B cell (primary cell): ENCODE results near the gene DLK1. TPM values are rescaled to one million over a fixed set of nuclear protein-coding genes. Genes with fewer than 3 reads are reported as not detected.

Experiments used
- ATAC-seq: fragments of 200-7000 bp; cut with Tn5 transposase; one replicate; pipeline ENCODE4 v1.10.0; 2021; ENCODE audit warnings: low read depth, mild to moderate bottlenecking, moderate number of reproducible peaks, moderate library complexity
- CTCF ChIA-PET: fragments of 350-600 bp; sonication (Branson Sonifier 250); formaldehyde crosslinking; loops from one replicate; lab custom pipeline; 2021; ENCODE audit warnings: antibody characterized with exemption, inconsistent platforms; lab: Charles Lee
- POLR2A ChIA-PET: fragments of 350-600 bp; sonication (Branson Sonifier 250); formaldehyde crosslinking; loops from one replicate; lab custom pipeline; 2021; ENCODE audit warnings: antibody characterized with exemption; lab: Charles Lee
- DNase-seq: peaks from one replicate; pipeline ENCODE4 v3.0.0; 2013
- H2AFZ ChIP-seq: 2 replicates; pipeline ENCODE4 v1.6.1; 2012; ENCODE audit warnings: mild to moderate bottlenecking, low read depth, low read length; ENCODE audit not compliant: insufficient read depth, poor library complexity, severe bottlenecking
- H3K27ac ChIP-seq, 2 donors: 1 replicate in 1 of 2; 2 replicates in 1 of 2; pipeline ENCODE4 v1.5.1; 2012 to 2013; ENCODE audit warnings: low read length in 2 of 2, mild to moderate bottlenecking in 2 of 2, moderate library complexity in 1 of 2
- H3K27me3 ChIP-seq, 4 experiments: fragments of 200-600 bp in 1 of 4; sonication (generic) in 1 of 4; replicated peaks in 1 of 4; 1 replicate in 2 of 4; 2 replicates in 2 of 4; pipeline versions ENCODE4 v1.6.1 to v1.7.0; 2013 to 2016; ENCODE audit warnings: low read length in 3 of 4, mild to moderate bottlenecking in 2 of 4, mixed read lengths in 1 of 4, moderate library complexity in 1 of 4; ENCODE audit not compliant: insufficient read depth in 4 of 4, control insufficient read depth in 3 of 4; ENCODE audit errors: control extremely low read depth in 1 of 4
- H3K36me3 ChIP-seq, 2 experiments: replicated peaks in 1 of 2; 1 replicate in 1 of 2; 2 replicates in 1 of 2; pipeline versions ENCODE4 v1.6.1 to v1.7.1; 2013; ENCODE audit warnings: low read length in 1 of 2; ENCODE audit not compliant: insufficient read depth in 2 of 2, control insufficient read depth in 1 of 2; ENCODE audit errors: control extremely low read depth in 1 of 2, extremely low read depth in 1 of 2
- H3K4me1 ChIP-seq, 2 donors: fragments of 200-600 bp in 1 of 2; sonication (generic) in 1 of 2; 1 replicate in 1 of 2; 2 replicates in 1 of 2; pipeline versions ENCODE4 v1.5.1 to v1.6.1; 2013 to 2017; ENCODE audit warnings: low read length in 2 of 2; ENCODE audit not compliant: control insufficient read depth in 2 of 2, insufficient read depth in 2 of 2
- H3K4me2 ChIP-seq: replicated peaks from 2 replicates; pipeline ENCODE3; 2012; ENCODE audit warnings: mild to moderate bottlenecking, low read depth, low read length; ENCODE audit not compliant: poor library complexity, severe bottlenecking
- H3K4me3 ChIP-seq, 5 experiments: fragments of 200-600 bp in 1 of 5; sonication (generic) in 1 of 5; 1 replicate in 3 of 5; 2 replicates in 2 of 5; pipeline versions ENCODE4 v1.5.1 to v1.7.0; 2011 to 2016; ENCODE audit warnings: low read length in 4 of 5, mild to moderate bottlenecking in 4 of 5, low read depth in 2 of 5, control low read depth in 1 of 5, moderate library complexity in 1 of 5; ENCODE audit not compliant: insufficient read depth in 1 of 5; ENCODE audit errors: control extremely low read depth in 1 of 5, extremely low read depth in 1 of 5
- H3K79me2 ChIP-seq: fragments of 200-600 bp; sonication (generic); one replicate; pipeline ENCODE4 v1.6.0; 2016; ENCODE audit warnings: low read length; ENCODE audit not compliant: control insufficient read depth, insufficient read depth
- H3K9ac ChIP-seq: fragments of 200-600 bp; sonication (generic); 2 replicates; pipeline ENCODE4 v1.6.1; 2017; ENCODE audit warnings: mild to moderate bottlenecking, low read length, moderate library complexity
- H3K9me3 ChIP-seq, 3 donors: one replicate each; pipeline versions ENCODE4 v1.6.1 to v1.7.1; 2013; ENCODE audit warnings: low read length in 2 of 3; ENCODE audit not compliant: control insufficient read depth in 2 of 3, insufficient read depth in 1 of 3; ENCODE audit errors: control extremely low read depth in 1 of 3
- H4K20me1 ChIP-seq: 2 replicates; pipeline ENCODE4 v1.6.0; 2012; ENCODE audit warnings: mild to moderate bottlenecking, low read length; ENCODE audit not compliant: insufficient read depth, control insufficient read depth, poor library complexity, severe bottlenecking
- H3K27ac Mint-ChIP-seq: one replicate; pipeline ENCODE4 v1.8.0; 2021; ENCODE audit warnings: mixed read lengths
- H3K27me3 Mint-ChIP-seq: one replicate; pipeline ENCODE4 v1.8.0; 2021; ENCODE audit warnings: mixed read lengths
- H3K4me1 Mint-ChIP-seq: one replicate; pipeline ENCODE4 v1.8.0; 2021; ENCODE audit warnings: mixed read lengths
- H3K4me3 Mint-ChIP-seq: one replicate; pipeline ENCODE4 v1.8.0; 2021; ENCODE audit warnings: mixed read lengths
- H3K9me3 Mint-ChIP-seq: one replicate; pipeline ENCODE4 v1.8.0; 2022; ENCODE audit warnings: mixed read lengths; ENCODE audit not compliant: insufficient read depth
- CTCF ChIP-seq: fragments of 200-600 bp; IDR thresholded peaks from one replicate; pipeline ENCODE4 v1.8.0; 2022; ENCODE audit warnings: antibody characterized with exemption, mild to moderate bottlenecking
- EZH2 ChIP-seq: IDR thresholded peaks from 2 replicates; pipeline ENCODE4 v1.6.1; 2012; ENCODE audit warnings: borderline replicate concordance, low read depth, mild to moderate bottlenecking, moderate library complexity, low read length; ENCODE audit not compliant: insufficient read depth, poor library complexity, severe bottlenecking
- WGBS: methylation state at CpG from one replicate; pipeline ENCODE4 v1.1.5; 2013; ENCODE audit warnings: missing lambda C conversion rate; ENCODE audit not compliant: insufficient coverage; 5-methylcytosine and 5-hydroxymethylcytosine counted together
- intact Hi-C: fragments of 100-400 bp; cut with micrococcal nuclease; formaldehyde crosslinking; loops from one replicate; pipeline ENCODE4 v1.10.0; 2022
- polyA plus RNA-seq: library from polyadenylated mRNA; depleted of rRNA; stranded (reverse); fragments of >200 nt; gene quantifications from 2 replicates; pipeline ENCODE4 v1.2.3, GENCODE V29; 2012
- total RNA-seq, 2 donors: library from RNA; stranded (reverse); fragments of 120-200 nt in 1 of 2; gene quantifications; 1 replicate in 1 of 2; 2 replicates in 1 of 2; pipeline versions ENCODE4 v1.2.3 to v1.2.4, GENCODE V29; 2013 to 2022

DLK1 gene
- total and polyA plus RNA-seq, 2 donors (not counting 1 experiment from before 2014, with no cell fraction given): not detected

- no peak overlapping the region for H3K4me3 ChIP-seq
- peaks cover 7 to 8% of the 10 kb centered on the region in 2 donors for H3K4me1 ChIP-seq
- ChIA-PET CTCF (interaction anchor here (1.5 kb wide), 1 partner anchor 11 kb away, joined by 4 read pairs; no protein-coding TSS in a partner anchor), POLR2A (no interaction called here)
- Mint-ChIP-seq H3K27me3 (peaks cover 34% of the 10 kb centered on the region), H3K27ac (no peak overlapping the region), H3K4me1 (peaks cover 14% of the 10 kb centered on the region), H3K9me3 (no peaks in the 10 kb centered on the region), H3K4me3 (no peak overlapping the region)
- H2AFZ ChIP-seq: no peak overlapping the region
- H3K36me3 ChIP-seq: no peaks in the 10 kb centered on the region
- no peak overlapping the region for H3K4me2 ChIP-seq
- H3K79me2 ChIP-seq: no peaks in the 10 kb centered on the region
- no peak for ATAC-seq
- 83% methylated on average over 18 of the region's 18 CpGs for WGBS
- TF ChIP-seq CTCF (no peak), EZH2 (no peak)
- H3K9me3 ChIP-seq: peaks cover 0 to 34% (median 0%) of the 10 kb centered on the region in 3 donors
- no peak overlapping the region for H3K27ac ChIP-seq
- no peak overlapping the region for H3K9ac ChIP-seq
- peaks cover 0 to 17% (median 2%) of the 10 kb centered on the region in 4 experiments for H3K27me3 ChIP-seq
- intact Hi-C loops: no loop called here
- DNase-seq: no peak
- no peaks in the 10 kb centered on the region for H4K20me1 ChIP-seq
These were observed 15.7 kb upstream of the DLK1 start for GRCh38 chr14:100710826-100711462.

GRCh38 chr14:100711493-100711892, 15.2 kb upstream of the DLK1 start:
- Mint-ChIP-seq H3K4me1 (peaks cover 14% of the 10 kb centered on the region), H3K9me3 (peaks cover 2% of the 10 kb centered on the region), H3K4me3 (no peak overlapping the region), H3K27ac (no peak overlapping the region), H3K27me3 (peaks cover 34% of the 10 kb centered on the region)
- H3K79me2 ChIP-seq: no peaks in the 10 kb centered on the region
- TF ChIP-seq CTCF (no peak), EZH2 (no peak)
- H3K9me3 ChIP-seq: peaks cover 0 to 38% (median 0%) of the 10 kb centered on the region in 3 donors
- intact Hi-C loops: no loop called here
- ATAC-seq: no peak
- peaks cover 0 to 17% (median 2%) of the 10 kb centered on the region in 4 experiments for H3K27me3 ChIP-seq
- H3K4me2 ChIP-seq: no peak overlapping the region
- no peak for DNase-seq
- ChIA-PET CTCF (no interaction called here), POLR2A (no interaction called here)
- H4K20me1 ChIP-seq: no peaks in the 10 kb centered on the region
- H3K27ac ChIP-seq: no peak overlapping the region
- H3K4me3 ChIP-seq: no peak overlapping the region
- 12% methylated on average over 12 of the region's 12 CpGs for WGBS
- H2AFZ ChIP-seq: no peak overlapping the region
- no peaks in the 10 kb centered on the region for H3K36me3 ChIP-seq
- H3K4me1 ChIP-seq: peaks cover 7 to 8% of the 10 kb centered on the region in 2 donors
- no peak overlapping the region for H3K9ac ChIP-seq
